Parathyroid adenoma (tissue), 2 donors: ENCODE measurements around the gene CCNH.

Experiments used
- H2AFZ ChIP-seq: fragments of 300-600 bp; sonication (generic); one replicate; pipeline ENCODE4 v1.7.0; 2017; ENCODE audit warnings: antibody characterized with exemption, mild to moderate bottlenecking
- H3K27ac ChIP-seq: fragments of 300-600 bp; sonication (generic); one replicate; pipeline ENCODE4 v1.7.0; 2017
- H3K27me3 ChIP-seq: fragments of 300-600 bp; sonication (generic); one replicate; pipeline ENCODE4 v1.7.0; 2017; ENCODE audit warnings: low read length; ENCODE audit not compliant: control insufficient read depth, insufficient read depth
- H3K36me3 ChIP-seq: fragments of 300-600 bp; sonication (generic); one replicate; pipeline ENCODE4 v1.7.0; 2017; ENCODE audit warnings: low read length; ENCODE audit not compliant: control insufficient read depth, insufficient read depth
- H3K4me1 ChIP-seq: fragments of 300-600 bp; sonication (generic); one replicate; pipeline ENCODE4 v1.7.0; 2017; ENCODE audit warnings: control low read depth
- H3K4me2 ChIP-seq: fragments of 300-600 bp; sonication (generic); one replicate; pipeline ENCODE4 v1.7.0; 2017; ENCODE audit warnings: low read length
- H3K4me3 ChIP-seq: fragments of 300-600 bp; sonication (generic); one replicate; pipeline ENCODE4 v1.7.0; 2017; ENCODE audit warnings: low read depth, low read length
- H3K79me2 ChIP-seq: fragments of 300-600 bp; sonication (generic); one replicate; pipeline ENCODE4 v1.7.0; 2017; ENCODE audit warnings: control low read depth
- H3K9ac ChIP-seq: fragments of 300-600 bp; sonication (generic); one replicate; pipeline ENCODE4 v1.7.0; 2017; ENCODE audit warnings: mild to moderate bottlenecking
- H3K9me3 ChIP-seq: fragments of 300-600 bp; sonication (generic); one replicate; pipeline ENCODE4 v1.7.0; 2017; ENCODE audit warnings: low read length; ENCODE audit not compliant: control insufficient read depth
- TF ChIP-seq, protein P1 (sequence below): fragments of 300-600 bp; sonication (generic); IDR thresholded peaks from one replicate; pipeline ENCODE4 v1.7.0; 2017; ENCODE audit warnings: antibody characterized with exemption, mild to moderate bottlenecking
- donor health status: primary hyperparathyroidism.

The CCNH gene

GRCh38 chr5:87400305-87400899 lies 12.3 kb downstream of the CCNH start:
- Histone ChIP-seq H3K4me1 (no peaks in the 10 kb centered on the region), H3K36me3 (no peaks in the 10 kb centered on the region), H3K27ac (no peak overlapping the region), H3K79me2 (no peaks in the 10 kb centered on the region), H3K27me3 (no peaks in the 10 kb centered on the region), H3K9ac (no peak overlapping the region), H2AFZ (no peak overlapping the region), H3K9me3 (no peaks in the 10 kb centered on the region), H3K4me3 (no peak overlapping the region), H3K4me2 (no peak overlapping the region)
- TF ChIP-seq, protein P1, sequence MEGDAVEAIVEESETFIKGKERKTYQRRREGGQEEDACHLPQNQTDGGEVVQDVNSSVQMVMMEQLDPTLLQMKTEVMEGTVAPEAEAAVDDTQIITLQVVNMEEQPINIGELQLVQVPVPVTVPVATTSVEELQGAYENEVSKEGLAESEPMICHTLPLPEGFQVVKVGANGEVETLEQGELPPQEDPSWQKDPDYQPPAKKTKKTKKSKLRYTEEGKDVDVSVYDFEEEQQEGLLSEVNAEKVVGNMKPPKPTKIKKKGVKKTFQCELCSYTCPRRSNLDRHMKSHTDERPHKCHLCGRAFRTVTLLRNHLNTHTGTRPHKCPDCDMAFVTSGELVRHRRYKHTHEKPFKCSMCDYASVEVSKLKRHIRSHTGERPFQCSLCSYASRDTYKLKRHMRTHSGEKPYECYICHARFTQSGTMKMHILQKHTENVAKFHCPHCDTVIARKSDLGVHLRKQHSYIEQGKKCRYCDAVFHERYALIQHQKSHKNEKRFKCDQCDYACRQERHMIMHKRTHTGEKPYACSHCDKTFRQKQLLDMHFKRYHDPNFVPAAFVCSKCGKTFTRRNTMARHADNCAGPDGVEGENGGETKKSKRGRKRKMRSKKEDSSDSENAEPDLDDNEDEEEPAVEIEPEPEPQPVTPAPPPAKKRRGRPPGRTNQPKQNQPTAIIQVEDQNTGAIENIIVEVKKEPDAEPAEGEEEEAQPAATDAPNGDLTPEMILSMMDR: peak; percentile 70

- TF ChIP-seq, protein P1: no peak
- Histone ChIP-seq H3K9ac (no peak overlapping the region), H3K36me3 (no peaks in the 10 kb centered on the region), H3K4me1 (no peaks in the 10 kb centered on the region), H2AFZ (no peak overlapping the region), H3K4me2 (no peak overlapping the region), H3K79me2 (no peaks in the 10 kb centered on the region), H3K27me3 (no peaks in the 10 kb centered on the region), H3K9me3 (no peaks in the 10 kb centered on the region), H3K4me3 (no peak overlapping the region), H3K27ac (no peak overlapping the region)
Measured at GRCh38 chr5:87399720-87400119, 13.0 kb downstream of the CCNH start.

- Histone ChIP-seq H3K79me2 (no peaks in the 10 kb centered on the region), H2AFZ (no peak overlapping the region), H3K9me3 (no peaks in the 10 kb centered on the region), H3K4me2 (no peak overlapping the region), H3K4me1 (no peaks in the 10 kb centered on the region), H3K9ac (no peak overlapping the region), H3K4me3 (no peak overlapping the region), H3K27ac (no peak overlapping the region), H3K36me3 (no peaks in the 10 kb centered on the region), H3K27me3 (no peaks in the 10 kb centered on the region)
- TF ChIP-seq, protein P1: no peak
Measured at GRCh38 chr5:87398981-87399614, 13.6 kb downstream of the CCNH start.

GRCh38 chr5:87394411-87395165 lies 18.1 kb downstream of the CCNH start:
- TF ChIP-seq, protein P1: no peak

More at GRCh38 chr5:87394411-87395165, 18.1 kb downstream of the CCNH start:
- Histone ChIP-seq H3K27ac (no peak overlapping the region), H3K27me3 (no peaks in the 10 kb centered on the region), H3K9me3 (no peaks in the 10 kb centered on the region), H3K9ac (no peak overlapping the region), H3K4me2 (no peak overlapping the region), H2AFZ (no peak overlapping the region), H3K4me3 (no peak overlapping the region), H3K36me3 (no peaks in the 10 kb centered on the region), H3K79me2 (no peaks in the 10 kb centered on the region), H3K4me1 (peaks cover 3% of the 10 kb centered on the region)
